ENCODE measurements around the gene VKORC1. TPM values are rescaled to one million over a fixed set of nuclear protein-coding genes. Genes with fewer than 3 reads are reported as not detected.

The VKORC1 gene
- polyA plus RNA-seq, 1 of the 3 experiments (the other 2 are of a cell fraction), result 434 TPM

- no peak overlapping the region for H3K9ac ChIP-seq
- TF ChIP-seq RXRA (IDR thresholded peaks at IDR 0.05; ENCODE audit: borderline replicate concordance, low read depth) (no peak), NFIC (IDR thresholded peaks at IDR 0.05; ENCODE audit: borderline replicate concordance) (no peak), IRF3 (IDR thresholded peaks at IDR 0.05; ENCODE audit: low read depth, low read length) (no peak), POLR2AphosphoS5 (IDR thresholded peaks at IDR 0.05; ENCODE audit: low read depth, low read length) (no peak), NRF1 (IDR thresholded peaks at IDR 0.05; ENCODE audit: low read depth, low read length) (no peak), PBX3 (IDR thresholded peaks at IDR 0.05) (no peak), MXI1 (IDR thresholded peaks at IDR 0.05; ENCODE audit: low read depth, low read length) (no peak), JUND (IDR thresholded peaks at IDR 0.05) (no peak), EZH2phosphoT487 (IDR thresholded peaks at IDR 0.05; ENCODE audit: borderline replicate concordance, low read depth) (no peak), MAX (IDR thresholded peaks at IDR 0.05; ENCODE audit: low read depth) (no peak), RCOR1 (IDR thresholded peaks at IDR 0.05; ENCODE audit: low read length) (no peak), TAF1 (IDR thresholded peaks at IDR 0.05; ENCODE audit: borderline replicate concordance, low read depth, low read length) (no peak), ZBTB33 (IDR thresholded peaks at IDR 0.05; ENCODE audit: borderline replicate concordance, low read depth) (no peak), TEAD4 (IDR thresholded peaks at IDR 0.05; ENCODE audit: borderline replicate concordance, insufficient read depth) (no peak), YY1 (IDR thresholded peaks at IDR 0.05; ENCODE audit: low read depth) (no peak), MEF2A (IDR thresholded peaks at IDR 0.05; ENCODE audit: borderline replicate concordance, low read depth) (no peak)
- TF ChIP-seq, protein P1, sequence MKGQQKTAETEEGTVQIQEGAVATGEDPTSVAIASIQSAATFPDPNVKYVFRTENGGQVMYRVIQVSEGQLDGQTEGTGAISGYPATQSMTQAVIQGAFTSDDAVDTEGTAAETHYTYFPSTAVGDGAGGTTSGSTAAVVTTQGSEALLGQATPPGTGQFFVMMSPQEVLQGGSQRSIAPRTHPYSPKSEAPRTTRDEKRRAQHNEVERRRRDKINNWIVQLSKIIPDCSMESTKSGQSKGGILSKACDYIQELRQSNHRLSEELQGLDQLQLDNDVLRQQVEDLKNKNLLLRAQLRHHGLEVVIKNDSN (IDR thresholded peaks at IDR 0.05; ENCODE audit: borderline replicate concordance, low read depth), result no peak
- TF ChIP-seq, protein P2, sequence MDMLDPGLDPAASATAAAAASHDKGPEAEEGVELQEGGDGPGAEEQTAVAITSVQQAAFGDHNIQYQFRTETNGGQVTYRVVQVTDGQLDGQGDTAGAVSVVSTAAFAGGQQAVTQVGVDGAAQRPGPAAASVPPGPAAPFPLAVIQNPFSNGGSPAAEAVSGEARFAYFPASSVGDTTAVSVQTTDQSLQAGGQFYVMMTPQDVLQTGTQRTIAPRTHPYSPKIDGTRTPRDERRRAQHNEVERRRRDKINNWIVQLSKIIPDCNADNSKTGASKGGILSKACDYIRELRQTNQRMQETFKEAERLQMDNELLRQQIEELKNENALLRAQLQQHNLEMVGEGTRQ (IDR thresholded peaks at IDR 0.05; ENCODE audit: borderline replicate concordance, low read depth, low read length), result no peak
- TF ChIP-seq, protein P3, sequence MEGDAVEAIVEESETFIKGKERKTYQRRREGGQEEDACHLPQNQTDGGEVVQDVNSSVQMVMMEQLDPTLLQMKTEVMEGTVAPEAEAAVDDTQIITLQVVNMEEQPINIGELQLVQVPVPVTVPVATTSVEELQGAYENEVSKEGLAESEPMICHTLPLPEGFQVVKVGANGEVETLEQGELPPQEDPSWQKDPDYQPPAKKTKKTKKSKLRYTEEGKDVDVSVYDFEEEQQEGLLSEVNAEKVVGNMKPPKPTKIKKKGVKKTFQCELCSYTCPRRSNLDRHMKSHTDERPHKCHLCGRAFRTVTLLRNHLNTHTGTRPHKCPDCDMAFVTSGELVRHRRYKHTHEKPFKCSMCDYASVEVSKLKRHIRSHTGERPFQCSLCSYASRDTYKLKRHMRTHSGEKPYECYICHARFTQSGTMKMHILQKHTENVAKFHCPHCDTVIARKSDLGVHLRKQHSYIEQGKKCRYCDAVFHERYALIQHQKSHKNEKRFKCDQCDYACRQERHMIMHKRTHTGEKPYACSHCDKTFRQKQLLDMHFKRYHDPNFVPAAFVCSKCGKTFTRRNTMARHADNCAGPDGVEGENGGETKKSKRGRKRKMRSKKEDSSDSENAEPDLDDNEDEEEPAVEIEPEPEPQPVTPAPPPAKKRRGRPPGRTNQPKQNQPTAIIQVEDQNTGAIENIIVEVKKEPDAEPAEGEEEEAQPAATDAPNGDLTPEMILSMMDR (IDR thresholded peaks at IDR 0.05), result no peak
- peaks cover 0 to 7% of the 10 kb centered on the region in 2 experiments; a peak in 1 of 4 replicates for H3K4me1 ChIP-seq (ENCODE audit: control insufficient read depth in 1 of 2, insufficient read depth in 2 of 2, low read depth in 1 of 2, low read length in 1 of 2)
- no peaks in the 10 kb centered on the region for H3K27me3 ChIP-seq (ENCODE audit: insufficient read depth)
- POLR2A ChIA-PET, result interaction anchor here (1.1 kb wide), 1 partner anchor 11 kb away, joined by 5 read pairs; the partner anchor contains the start of gene KAT8
- no peak overlapping the region for H3K4me3 ChIP-seq (ENCODE audit: low read depth in 2 of 2, low read length in 1 of 2)
- peaks cover 4 to 13% of the 10 kb centered on the region in 2 experiments for H3K36me3 ChIP-seq (replicated peaks in 1 of 2; ENCODE audit: control insufficient read depth in 1 of 2, insufficient read depth in 2 of 2, low read length in 1 of 2)
- H3K9me2 ChIP-seq, result no peaks in the 10 kb centered on the region
- H3K27ac ChIP-seq (ENCODE audit: low read depth in 2 of 2, low read length in 1 of 2), result no peak overlapping the region
- H2AFZ ChIP-seq (ENCODE audit: low read depth), result no peak overlapping the region
- no peak for DNase-seq
- no peak overlapping the region for H3K4me2 ChIP-seq
- CTCF ChIA-PET, result interaction anchor here (3.9 kb wide), 1 partner anchor 13 kb away, joined by 17 read pairs; no protein-coding TSS in a partner anchor
- 90% methylated on average over 9 of the region's 14 CpGs for WGBS (ENCODE audit: low lambda C conversion rate)
- H3F3A ChIP-seq (replicated peaks; ENCODE audit: insufficient read depth), result peaks cover under 1% of the 10 kb centered on the region
- H3K9me3 ChIP-seq, result no peaks in the 10 kb centered on the region
- H4K20me1 ChIP-seq (ENCODE audit: insufficient read depth), result no peaks in the 10 kb centered on the region
- H3K79me2 ChIP-seq (ENCODE audit: insufficient read depth), result no peaks in the 10 kb centered on the region
These were observed 34.3 kb upstream of the VKORC1 start for GRCh38 chr16:31128711-31129567.

Data from SK-N-SH (cell line).